Smooth muscle cell of the umbilical artery (primary cell): ENCODE results near the gene FGFR3. TPM values are rescaled to one million over a fixed set of nuclear protein-coding genes. Genes with fewer than 3 reads are reported as not detected.

Experiments used
- total RNA-seq: library from RNA; depleted of rRNA; stranded (reverse); fragments of >200 nt; gene quantifications from 2 replicates; pipeline ENCODE4 v1.2.3, GENCODE V29; 2014

FGFR3 gene
- 0.59 and 1.3 TPM in 2 replicates for total RNA-seq

GRCh38 chr4:1792832-1793495, at the start of gene FGFR3:
Gene FGFR3 (plus strand): TSS chr4:1793293. CDS start chr4:1793935, 642 bp downstream.

DNA sequence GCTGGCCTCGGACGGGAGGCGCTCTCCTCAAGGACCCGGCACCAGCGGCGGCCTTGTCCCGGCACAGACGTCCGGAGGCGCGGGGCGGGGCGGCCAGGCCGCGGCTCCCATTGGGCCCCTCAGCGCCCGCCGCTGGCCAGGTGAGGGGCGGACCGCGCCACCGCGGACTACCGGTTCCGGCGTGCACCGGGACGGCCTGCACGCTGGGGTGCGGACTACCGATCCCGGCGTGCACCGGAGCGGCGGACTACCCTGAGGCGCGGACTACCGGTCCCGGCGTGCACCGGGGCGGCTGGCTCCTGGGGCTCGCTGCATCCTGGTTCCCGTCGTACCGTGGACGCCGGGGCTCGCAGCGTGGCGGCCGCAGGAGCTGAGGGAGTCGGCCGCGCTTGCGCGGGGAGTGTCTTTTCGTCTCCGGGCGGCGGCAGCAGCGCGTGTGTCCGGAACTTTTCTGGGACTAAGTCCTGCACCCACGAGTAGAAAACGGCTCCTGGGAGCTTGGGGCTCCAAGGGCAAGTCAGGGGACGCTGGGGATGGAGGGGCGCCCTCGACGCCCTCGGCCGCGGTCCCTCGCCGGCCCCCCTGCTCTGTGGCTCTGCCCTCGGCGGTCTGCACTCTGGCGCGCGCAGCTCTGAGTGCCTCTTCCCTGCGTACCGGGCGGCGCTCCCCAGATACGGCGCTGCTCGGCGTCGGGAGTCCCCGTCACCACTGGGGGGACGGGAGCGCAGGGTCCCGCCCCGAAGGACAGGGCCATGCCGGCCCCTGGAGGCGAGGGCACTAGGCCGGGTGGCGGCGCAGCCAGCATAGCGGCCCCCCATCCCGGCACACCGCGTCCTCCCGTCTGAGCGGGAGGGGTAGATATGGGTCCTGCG, 63.2 kb downstream of the FGFR3 start, which contains the start of gene LETM1:
Gene LETM1, minus strand, starts transcription at position 86 of the 872 bp plus-strand sequence. CDS start 206 bp downstream, outside the sequence.

Other genes starting within 250 kb of the FGFR3 start
- gene FAM53A, start 109.0 kb upstream of the FGFR3 start, total RNA-seq = 1.4 and 3.0 TPM in 2 replicates
- gene SLBP, start 81.0 kb upstream of the FGFR3 start, total RNA-seq = 34.1 and 49.5 TPM in 2 replicates
- gene TMEM129, start 72.0 kb upstream of the FGFR3 start, total RNA-seq = 51.2 and 59.1 TPM in 2 replicates
- gene TACC3, start 71.8 kb upstream of the FGFR3 start, total RNA-seq = 1.8 and 14.1 TPM in 2 replicates
- gene LETM1, start 62.9 kb downstream of the FGFR3 start, total RNA-seq = 68.0 and 86.5 TPM in 2 replicates
- gene NSD2, start 78.1 kb downstream of the FGFR3 start, total RNA-seq = 28.2 and 88.2 TPM in 2 replicates
- 11.0 and 17.5 TPM in 2 replicates for gene NELFA, start 215.7 kb downstream of the FGFR3 start, total RNA-seq